Transverse colon (tissue), 4 donors: ENCODE data around the gene MEN1. TPM values are rescaled to one million over a fixed set of nuclear protein-coding genes. Genes with fewer than 3 reads are reported as not detected.

Experiments used
- DNase-seq: peaks from one replicate; pipeline ENCODE4 v3.0.0-alpha.2; 2019
- H3K27ac ChIP-seq, 4 donors: fragments of 200-600 bp; sonication (generic); 2 replicates each; pipeline ENCODE4 v1.5.1; 2016 to 2018; ENCODE audit warnings: inconsistent platforms in 4 of 4
- H3K27me3 ChIP-seq: fragments of 200-600 bp; sonication (generic); 2 replicates; pipeline ENCODE4 v1.5.1; 2017; ENCODE audit warnings: inconsistent platforms
- H3K36me3 ChIP-seq, 4 donors: fragments of 200-600 bp; sonication (generic); 2 replicates each; pipeline ENCODE4 v1.5.1; 2017 to 2019; ENCODE audit warnings: inconsistent platforms in 4 of 4
- H3K4me1 ChIP-seq, 4 donors: fragments of 200-600 bp; sonication (generic); 2 replicates each; pipeline ENCODE4 v1.5.1; 2017 to 2020; ENCODE audit warnings: inconsistent platforms in 4 of 4
- H3K4me3 ChIP-seq, 4 donors: fragments of 200-600 bp; sonication (generic); 1 replicate in 1 of 4; 2 replicates in 3 of 4; pipeline versions ENCODE4 v1.5.1 to v1.6.1; 2017 to 2019; ENCODE audit warnings: inconsistent platforms in 4 of 4
- H3K9me3 ChIP-seq, 2 donors: fragments of 200-600 bp; sonication (generic); 2 replicates each; pipeline ENCODE4 v1.5.1; 2017 to 2019; ENCODE audit warnings: inconsistent platforms in 2 of 2
- EP300 ChIP-seq: sonication (generic); formaldehyde crosslinking; IDR thresholded peaks from one replicate; pipeline ENCODE4 v1.6.1; 2017; ENCODE audit warnings: antibody characterized with exemption, low read depth
- POLR2A ChIP-seq: fragments of 450-650 bp; IDR thresholded peaks from one replicate; pipeline ENCODE4 v1.6.1; 2016; ENCODE audit warnings: antibody characterized with exemption, mild to moderate bottlenecking, moderate library complexity
- POLR2AphosphoS5 ChIP-seq, 3 donors: sonication (generic); formaldehyde crosslinking; IDR thresholded peaks; one replicate each; pipeline ENCODE4 v1.6.1; 2016; ENCODE audit warnings: antibody characterized with exemption in 3 of 3
- WGBS, 2 donors: methylation state at CpG; one replicate each; pipeline ENCODE4 v1.1.5; 2018; ENCODE audit warnings: low coverage in 1 of 2; 5-methylcytosine and 5-hydroxymethylcytosine counted together
- in situ Hi-C, 4 donors: fragments of 200-750 bp; cut with MboI; loops; one replicate each; pipeline versions ENCODE4 v1.15.0 to v1.15.1; 2017; ENCODE audit warnings: low sequenced_read_pairs in 3 of 4, low pct_ligation_motif_present in 1 of 4, low pct_unique_long_range_greater_than_20kb in 1 of 4
- intact Hi-C: fragments of 100-400 bp; cut with DNase I; formaldehyde crosslinking; loops from one replicate; pipeline ENCODE4 v1.15.1; 2023; ENCODE audit warnings: low total_unique reads
- total RNA-seq, 4 donors: library from RNA; depleted of rRNA; stranded (reverse); fragments of >200 nt; gene quantifications; one replicate each; pipeline ENCODE4 v1.1.0, GENCODE V29; 2016
- TF ChIP-seq, protein P1 (sequence below), 5 experiments: fragments of 200-600 bp in 3 of 5; fragments of 450-650 bp in 2 of 5; sonication (generic) in 3 of 5; IDR thresholded peaks; 1 replicate in 2 of 5; 2 replicates in 3 of 5; pipeline ENCODE4 v1.5.1; 2016 to 2017; ENCODE audit warnings: antibody characterized with exemption in 5 of 5, inconsistent platforms in 3 of 5, mild to moderate bottlenecking in 2 of 5, moderate library complexity in 1 of 5

MEN1 gene
- total RNA-seq, 4 donors from 2014 or later, result 19.5 to 30.3 (median 25.4) TPM

DNA sequence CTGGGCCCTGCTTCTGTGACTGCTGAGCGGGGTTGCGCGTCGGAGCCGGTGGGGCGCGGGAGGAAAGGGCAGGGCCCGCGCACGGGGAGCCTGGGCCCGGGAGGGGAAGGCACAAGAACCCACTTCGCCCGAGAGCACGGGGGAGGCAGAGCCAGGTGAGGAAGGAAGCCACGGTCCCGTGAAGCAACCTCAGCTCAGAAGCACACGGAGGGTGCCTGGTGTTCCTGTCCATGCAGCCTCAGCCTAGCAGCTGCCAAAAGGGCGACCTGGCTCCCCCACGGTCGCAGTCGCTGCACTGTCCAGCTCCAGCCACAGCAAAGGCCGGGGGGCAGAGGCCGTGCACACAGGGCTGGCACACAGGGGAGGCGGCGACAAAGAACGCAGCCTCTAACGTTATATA is 43.4 kb upstream of the MEN1 start:
- intact Hi-C loops (no loop called here), in situ Hi-C loops (no loop called here)
- H3K4me1 ChIP-seq, result peaks cover 50 to 90% (median 65%) of the 10 kb centered on the region in 4 donors
- no peaks in the 10 kb centered on the region for H3K27me3 ChIP-seq
- peak overlapping the region; percentile 66 to 96 (median 94) for H3K27ac ChIP-seq
- H3K36me3 ChIP-seq, result no peaks in the 10 kb centered on the region
- TF ChIP-seq, protein P1, sequence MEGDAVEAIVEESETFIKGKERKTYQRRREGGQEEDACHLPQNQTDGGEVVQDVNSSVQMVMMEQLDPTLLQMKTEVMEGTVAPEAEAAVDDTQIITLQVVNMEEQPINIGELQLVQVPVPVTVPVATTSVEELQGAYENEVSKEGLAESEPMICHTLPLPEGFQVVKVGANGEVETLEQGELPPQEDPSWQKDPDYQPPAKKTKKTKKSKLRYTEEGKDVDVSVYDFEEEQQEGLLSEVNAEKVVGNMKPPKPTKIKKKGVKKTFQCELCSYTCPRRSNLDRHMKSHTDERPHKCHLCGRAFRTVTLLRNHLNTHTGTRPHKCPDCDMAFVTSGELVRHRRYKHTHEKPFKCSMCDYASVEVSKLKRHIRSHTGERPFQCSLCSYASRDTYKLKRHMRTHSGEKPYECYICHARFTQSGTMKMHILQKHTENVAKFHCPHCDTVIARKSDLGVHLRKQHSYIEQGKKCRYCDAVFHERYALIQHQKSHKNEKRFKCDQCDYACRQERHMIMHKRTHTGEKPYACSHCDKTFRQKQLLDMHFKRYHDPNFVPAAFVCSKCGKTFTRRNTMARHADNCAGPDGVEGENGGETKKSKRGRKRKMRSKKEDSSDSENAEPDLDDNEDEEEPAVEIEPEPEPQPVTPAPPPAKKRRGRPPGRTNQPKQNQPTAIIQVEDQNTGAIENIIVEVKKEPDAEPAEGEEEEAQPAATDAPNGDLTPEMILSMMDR (IDR thresholded peaks at IDR 0.05), result no peak
- peak in 1 of 3 donors; percentile 4 for TF ChIP-seq POLR2AphosphoS5 (IDR thresholded peaks at IDR 0.05)
- no peak for DNase-seq
- WGBS, 2 donors, result 67 to 73% methylated on average over 3 to 27 of the region's 27 CpGs
- H3K4me3 ChIP-seq, result no peak overlapping the region
- H3K9me3 ChIP-seq, result no peaks in the 10 kb centered on the region

DNA sequence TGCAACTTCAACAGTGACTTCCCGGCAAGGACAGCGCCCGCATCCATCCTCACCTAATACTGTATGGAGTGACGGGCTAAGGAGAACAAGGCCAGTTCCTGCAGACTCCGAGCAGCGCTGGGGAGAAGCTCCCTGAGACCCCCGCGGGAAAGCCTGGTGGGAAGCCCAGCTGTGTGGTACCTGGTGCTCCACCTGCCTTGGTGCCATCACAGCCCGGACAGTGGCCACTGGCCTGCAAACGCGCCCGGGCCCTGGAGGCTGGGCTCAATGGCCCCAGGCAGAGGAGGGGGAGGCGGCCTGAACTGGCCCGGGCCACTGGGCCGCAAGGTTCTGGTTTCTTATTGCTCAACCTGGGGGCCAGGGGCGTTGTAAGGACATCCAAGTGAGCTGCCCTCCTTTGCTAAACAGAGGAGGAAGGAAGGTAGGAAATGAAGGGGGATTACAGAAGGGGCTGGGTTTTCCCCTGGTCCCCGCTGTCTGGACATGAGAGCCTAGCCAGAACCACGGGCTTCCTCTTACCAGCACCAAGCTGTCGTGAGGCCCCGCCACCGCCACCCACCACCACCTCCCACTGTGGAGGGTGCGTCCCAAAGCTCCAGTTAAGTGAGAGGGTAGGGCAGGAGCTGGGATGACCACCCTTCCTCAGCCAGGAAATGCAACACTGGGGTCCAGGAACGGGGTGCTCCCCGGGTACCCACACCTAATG is 42.6 kb upstream of the MEN1 start:
- intact Hi-C loops, result no loop called here
- 77% methylated on average over 21 of the region's 24 CpGs; no CpG with 5 or more reads in 1 of the 2 donors for WGBS, 2 donors
- H3K4me1 ChIP-seq, result peaks cover 54 to 92% (median 65%) of the 10 kb centered on the region in 4 donors

DNA sequence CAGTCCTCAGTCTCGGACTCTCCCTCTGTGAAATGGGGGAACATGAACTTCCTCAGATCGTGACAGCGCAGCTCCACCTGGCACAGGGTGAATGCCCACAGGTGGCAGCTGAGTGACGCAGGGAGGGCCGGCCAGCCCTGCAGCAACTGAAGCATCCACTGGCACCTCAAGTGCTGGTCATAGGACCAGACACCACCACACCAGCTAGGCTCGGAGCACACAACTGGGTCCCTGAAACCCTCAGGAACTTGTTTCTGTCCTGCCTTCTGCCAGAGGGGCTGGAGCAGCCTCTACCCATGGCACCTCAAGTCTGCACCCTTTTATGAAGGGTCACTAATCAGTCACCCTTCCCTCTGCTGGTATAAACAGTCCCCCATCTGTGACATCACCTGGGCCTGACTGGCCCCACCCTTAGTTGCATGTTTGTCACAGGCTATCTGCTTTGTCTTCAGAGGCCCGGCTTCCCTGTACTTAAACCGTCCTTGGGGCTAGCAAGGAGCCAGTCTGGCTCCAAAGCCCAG is 41.5 kb upstream of the MEN1 start:
- DNase-seq, result peak; percentile 62
- H3K9me3 ChIP-seq, result no peaks in the 10 kb centered on the region
- H3K36me3 ChIP-seq, result no peaks in the 10 kb centered on the region
- H3K4me3 ChIP-seq, result no peak overlapping the region
- TF ChIP-seq, protein P1 (IDR thresholded peaks at IDR 0.05), result no peak
- TF ChIP-seq EP300 (no peak), POLR2AphosphoS5 (IDR thresholded peaks at IDR 0.05) (peak in 1 of 3 donors; percentile 50), POLR2A (peak; percentile 16)
- peaks cover 54 to 92% (median 69%) of the 10 kb centered on the region in 4 donors for H3K4me1 ChIP-seq
- 85% methylated on average over 8 of the region's 8 CpGs; no CpG with 5 or more reads in 1 of the 2 donors for WGBS, 2 donors
- intact Hi-C loops (no loop called here), in situ Hi-C loops (no loop called here)
- no peaks in the 10 kb centered on the region for H3K27me3 ChIP-seq
- H3K27ac ChIP-seq, result peak overlapping the region; percentile 66 to 96 (median 94)

More for the DNA sequence above, 42.6 kb upstream of the MEN1 start:
- Histone ChIP-seq H3K36me3 (no peaks in the 10 kb centered on the region), H3K9me3 (no peaks in the 10 kb centered on the region), H3K4me3 (no peak overlapping the region), H3K27ac (peak overlapping the region; percentile 66 to 96 (median 94)), H3K27me3 (no peaks in the 10 kb centered on the region)
- in situ Hi-C loops, result no loop called here
- DNase-seq, result no peak
- no peak for TF ChIP-seq POLR2A
- no peak for TF ChIP-seq EP300
- no peak for TF ChIP-seq POLR2AphosphoS5 (IDR thresholded peaks at IDR 0.05)
- TF ChIP-seq, protein P1 (IDR thresholded peaks at IDR 0.05), result no peak

DNA sequence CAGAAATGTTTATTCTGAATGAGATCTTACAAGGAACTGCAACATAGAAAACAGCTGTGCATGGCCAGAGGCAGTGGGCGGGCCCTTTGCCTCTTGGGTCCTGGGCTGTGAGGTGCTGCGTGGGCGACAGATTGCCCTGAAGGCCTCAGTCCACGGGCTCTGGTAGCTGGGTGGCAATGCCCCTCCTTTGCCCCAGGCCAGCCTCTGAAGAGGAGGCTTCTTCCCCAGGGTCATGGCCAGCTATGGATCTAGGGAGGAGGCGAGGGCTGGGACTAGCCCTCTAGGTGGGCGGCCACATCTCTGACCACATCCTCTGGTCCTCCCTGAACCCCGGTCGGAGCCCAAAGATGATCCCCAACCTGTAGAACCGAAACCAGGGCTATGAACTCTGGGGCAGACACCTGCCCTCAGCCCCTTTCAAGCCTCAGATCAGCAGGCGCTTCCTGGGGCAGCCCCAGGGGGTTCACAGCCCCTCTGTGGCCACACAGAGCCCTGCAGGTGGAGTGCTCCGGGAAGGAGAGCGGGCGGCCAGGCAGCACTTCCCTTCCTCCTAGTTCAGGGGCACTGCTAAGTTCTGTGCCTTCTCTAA is 40.7 kb upstream of the MEN1 start:
- in situ Hi-C loops (no loop called here), intact Hi-C loops (no loop called here)
- 52 to 60% methylated on average over 1 to 10 of the region's 13 CpGs for WGBS, 2 donors
- H3K4me3 ChIP-seq, result no peak overlapping the region
- no peaks in the 10 kb centered on the region for H3K36me3 ChIP-seq
- H3K4me1 ChIP-seq, result peaks cover 46 to 87% (median 62%) of the 10 kb centered on the region in 4 donors
- H3K9me3 ChIP-seq, result no peaks in the 10 kb centered on the region
- no peak for TF ChIP-seq EP300
- TF ChIP-seq, protein P1 (IDR thresholded peaks at IDR 0.05), result no peak
- TF ChIP-seq POLR2AphosphoS5 (IDR thresholded peaks at IDR 0.05), result no peak
- no peak for TF ChIP-seq POLR2A
- no peaks in the 10 kb centered on the region for H3K27me3 ChIP-seq
- DNase-seq, result peak; percentile 71
- H3K27ac ChIP-seq, result peak overlapping the region; percentile 66 to 96 (median 94)
